OCI-LY7 (cell line): Measurements from ENCODE around the gene ARHGAP21.
"Not testable (repeated sequence)": the region's sequence is repeated elsewhere in the genome, so short reads cannot be mapped to it uniquely, and the experiment has no call there.

Experiments
- CTCF ChIP-seq: fragments of 200-600 bp; sonication (generic); conservative IDR thresholded peaks from 2 replicates; pipeline ENCODE4 v1.5.1; 2014; ENCODE audit warnings: mild to moderate bottlenecking, antibody characterized with exemption, low read length, moderate library complexity, mixed read lengths
- EZH2phosphoT487 ChIP-seq: fragments of 200-600 bp; sonication (generic); IDR thresholded peaks from 2 replicates; pipeline ENCODE4 v1.6.1; 2018; ENCODE audit warnings: low read depth, borderline replicate concordance, mild to moderate bottlenecking, mixed run types, antibody characterized with exemption, low read length, moderate library complexity, mixed read lengths

GRCh38 chr10:24656326-24656725, 67.4 kb downstream of the ARHGAP21 start:
- not testable (repeated sequence) for TF ChIP-seq CTCF, EZH2phosphoT487
